Measurements from ENCODE around the gene SMU1. TPM values are rescaled to one million over a fixed set of nuclear protein-coding genes. Genes with fewer than 3 reads are reported as not detected.

Gene SMU1
- total RNA-seq, 4 donors from 2014 or later, result 14.6 to 23.5 (median 17.2) TPM

DNA sequence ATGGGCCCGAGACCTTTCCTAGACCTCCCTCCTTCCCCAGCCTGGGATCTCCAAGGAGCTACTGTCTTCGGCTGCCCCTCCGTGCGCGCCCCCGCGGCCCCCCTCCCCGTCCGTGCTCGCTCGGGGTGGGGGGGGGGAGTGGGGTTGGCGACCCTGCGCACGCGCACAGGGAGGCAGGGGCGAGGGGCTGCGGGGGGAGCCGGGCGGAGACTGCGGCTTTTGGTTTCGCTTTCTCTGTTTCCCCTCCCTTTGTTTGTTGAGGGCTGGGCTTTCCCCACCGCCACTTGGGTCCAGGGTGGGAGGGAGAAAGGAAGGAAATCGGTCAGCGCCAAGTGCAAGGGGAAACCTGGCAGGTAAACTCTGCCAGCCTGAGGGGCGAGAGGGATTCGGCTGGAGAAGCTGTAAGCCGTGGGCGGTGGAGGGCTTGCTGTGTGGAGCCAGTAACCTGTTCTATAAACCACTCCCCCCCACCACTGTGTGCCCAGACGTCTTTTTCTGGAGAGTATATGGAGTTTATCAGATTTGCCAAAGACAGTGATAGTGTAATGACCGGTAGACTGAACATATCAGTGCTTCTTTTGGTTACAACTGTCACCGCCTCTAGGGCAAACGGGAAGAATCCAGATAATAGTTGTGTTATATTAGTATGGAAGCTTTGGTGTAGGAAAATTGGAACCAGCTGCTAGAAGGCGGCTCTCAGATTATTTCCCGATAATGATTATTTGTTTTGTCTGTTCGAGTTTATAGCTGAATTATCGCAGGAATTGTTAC is 50.7 kb downstream of the SMU1 start:
- DNase-seq (ENCODE audit: low spot score) (no peak), ATAC-seq (ENCODE audit: low FRiP score) (peak; percentile 39)
- TF ChIP-seq, protein P1, sequence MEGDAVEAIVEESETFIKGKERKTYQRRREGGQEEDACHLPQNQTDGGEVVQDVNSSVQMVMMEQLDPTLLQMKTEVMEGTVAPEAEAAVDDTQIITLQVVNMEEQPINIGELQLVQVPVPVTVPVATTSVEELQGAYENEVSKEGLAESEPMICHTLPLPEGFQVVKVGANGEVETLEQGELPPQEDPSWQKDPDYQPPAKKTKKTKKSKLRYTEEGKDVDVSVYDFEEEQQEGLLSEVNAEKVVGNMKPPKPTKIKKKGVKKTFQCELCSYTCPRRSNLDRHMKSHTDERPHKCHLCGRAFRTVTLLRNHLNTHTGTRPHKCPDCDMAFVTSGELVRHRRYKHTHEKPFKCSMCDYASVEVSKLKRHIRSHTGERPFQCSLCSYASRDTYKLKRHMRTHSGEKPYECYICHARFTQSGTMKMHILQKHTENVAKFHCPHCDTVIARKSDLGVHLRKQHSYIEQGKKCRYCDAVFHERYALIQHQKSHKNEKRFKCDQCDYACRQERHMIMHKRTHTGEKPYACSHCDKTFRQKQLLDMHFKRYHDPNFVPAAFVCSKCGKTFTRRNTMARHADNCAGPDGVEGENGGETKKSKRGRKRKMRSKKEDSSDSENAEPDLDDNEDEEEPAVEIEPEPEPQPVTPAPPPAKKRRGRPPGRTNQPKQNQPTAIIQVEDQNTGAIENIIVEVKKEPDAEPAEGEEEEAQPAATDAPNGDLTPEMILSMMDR (IDR thresholded peaks at IDR 0.05), result no peak

DNA sequence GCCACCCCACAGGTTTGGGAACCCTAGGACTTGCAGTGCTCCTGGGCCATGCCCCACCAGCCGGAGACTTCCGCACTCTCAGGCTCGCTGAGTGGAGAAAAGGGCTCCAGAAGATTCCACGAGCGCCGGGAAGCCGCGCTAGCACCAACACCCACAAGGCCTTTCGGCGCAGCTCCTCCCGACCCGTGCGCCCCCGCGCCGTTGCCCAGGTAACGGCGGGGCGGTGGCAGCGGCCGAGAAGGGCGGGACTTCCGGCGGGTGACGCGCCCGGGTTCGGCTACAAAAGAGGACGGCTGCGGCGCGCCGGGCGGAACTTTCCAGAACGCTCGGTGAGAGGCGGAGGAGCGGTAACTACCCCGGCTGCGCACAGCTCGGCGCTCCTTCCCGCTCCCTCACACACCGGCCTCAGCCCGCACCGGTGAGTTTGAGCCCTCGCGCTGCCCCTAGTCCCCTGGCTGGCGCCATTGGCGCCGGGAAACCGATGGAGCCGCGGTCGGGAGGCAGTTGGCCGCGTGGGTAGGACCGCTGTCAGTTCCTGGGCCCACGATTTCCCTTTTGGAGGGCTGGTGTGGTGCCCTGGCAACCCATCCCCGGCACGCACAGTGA is 51.4 kb downstream of the SMU1 start, which contains the start of gene DNAJA1:
Gene DNAJA1 (plus strand): TSS at position 308 of the 606 bp plus-strand sequence. CDS start 1,212 bp downstream, outside the sequence.
- DNase-seq (ENCODE audit: low spot score) (peak; percentile 82), ATAC-seq (ENCODE audit: low FRiP score) (peak; percentile 93)
- TF ChIP-seq, protein P1 (IDR thresholded peaks at IDR 0.05), result no peak

DNA sequence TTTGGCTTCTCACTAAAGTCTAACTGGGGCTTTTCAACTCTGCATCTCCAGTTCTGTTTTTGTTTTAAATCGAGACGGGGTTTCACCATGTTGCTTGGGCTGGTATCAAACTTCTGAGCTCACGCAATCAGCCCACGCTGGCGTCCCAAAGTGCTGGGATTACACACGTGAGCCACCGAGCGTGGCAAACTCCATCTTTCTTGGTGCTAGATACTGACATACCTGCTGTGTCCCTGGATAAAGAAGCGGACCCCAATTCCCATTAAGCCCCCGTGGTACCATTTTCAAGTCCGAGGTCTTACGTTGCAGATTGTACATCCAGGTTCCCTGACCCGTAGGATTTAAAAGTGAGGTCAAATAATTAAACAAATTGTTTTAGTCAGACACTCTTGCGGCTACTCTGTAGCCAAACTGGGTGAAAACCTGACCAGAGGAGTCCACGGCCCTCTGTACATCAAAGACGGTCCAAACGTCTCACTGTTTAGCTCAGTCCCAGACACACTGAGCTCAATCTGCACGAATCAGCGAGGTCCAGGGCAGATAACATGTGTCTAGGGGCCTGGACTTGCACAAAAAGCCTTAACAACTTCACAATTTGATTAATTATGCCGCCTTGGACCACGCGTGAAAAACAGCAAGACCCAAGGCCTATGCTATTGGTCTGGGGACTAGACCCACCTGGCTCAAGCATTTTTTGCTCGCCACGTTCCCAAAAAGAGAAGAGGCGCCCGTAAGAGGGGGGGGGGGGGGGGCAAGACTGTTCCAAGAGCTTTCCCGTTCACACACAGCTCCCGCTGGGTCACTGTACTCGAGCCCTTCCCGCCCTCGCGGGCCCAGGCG is 52.1 kb downstream of the SMU1 start:
- TF ChIP-seq, protein P1 (IDR thresholded peaks at IDR 0.05), result no peak
- peak; percentile 11 for ATAC-seq (ENCODE audit: low FRiP score)
- no peak for DNase-seq (ENCODE audit: low spot score)

DNA sequence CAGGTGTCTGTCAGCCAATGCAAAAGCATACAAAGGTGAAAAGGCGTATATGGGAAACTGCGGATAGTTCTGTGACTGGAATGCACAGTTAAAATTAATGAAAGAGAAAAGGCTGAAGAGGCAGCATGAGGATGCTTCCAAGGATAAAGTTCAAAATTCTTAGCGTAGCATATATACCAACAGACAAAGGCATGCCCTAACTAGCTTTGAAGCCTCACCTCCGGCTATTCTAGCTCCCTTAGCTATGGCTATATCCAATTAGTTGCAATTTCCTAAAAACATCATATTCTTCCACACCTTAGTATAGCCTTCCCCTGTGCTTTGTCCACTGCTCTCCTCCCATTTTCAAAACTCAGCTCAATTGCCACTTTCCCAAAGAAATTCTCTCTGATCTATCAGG is 52.8 kb downstream of the SMU1 start:
- TF ChIP-seq, protein P1 (IDR thresholded peaks at IDR 0.05), result no peak
- DNase-seq (ENCODE audit: low spot score) (no peak), ATAC-seq (ENCODE audit: low FRiP score) (no peak)

DNA sequence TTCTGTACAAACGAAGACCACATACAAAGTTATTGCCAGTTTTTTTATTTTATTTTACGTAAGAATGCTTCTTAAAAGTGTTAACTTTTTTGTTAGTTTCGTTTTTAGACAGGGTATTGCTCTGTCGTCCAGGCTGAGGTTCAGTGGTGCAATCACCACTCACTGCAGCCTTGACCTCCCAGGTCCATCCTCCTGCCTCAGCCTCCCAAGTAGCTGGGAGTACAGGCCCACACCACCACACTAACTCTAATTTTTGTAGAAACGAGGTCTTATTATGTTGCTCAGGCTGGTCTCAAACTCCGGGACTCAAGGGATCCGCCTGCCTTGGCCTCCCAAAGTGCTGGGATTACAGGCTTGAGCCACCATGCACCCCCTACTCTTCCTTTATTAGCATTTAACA is 53.7 kb downstream of the SMU1 start:
- DNase-seq (ENCODE audit: low spot score) (no peak), ATAC-seq (ENCODE audit: low FRiP score) (no peak)
- TF ChIP-seq, protein P1 (IDR thresholded peaks at IDR 0.05), result no peak

DNA sequence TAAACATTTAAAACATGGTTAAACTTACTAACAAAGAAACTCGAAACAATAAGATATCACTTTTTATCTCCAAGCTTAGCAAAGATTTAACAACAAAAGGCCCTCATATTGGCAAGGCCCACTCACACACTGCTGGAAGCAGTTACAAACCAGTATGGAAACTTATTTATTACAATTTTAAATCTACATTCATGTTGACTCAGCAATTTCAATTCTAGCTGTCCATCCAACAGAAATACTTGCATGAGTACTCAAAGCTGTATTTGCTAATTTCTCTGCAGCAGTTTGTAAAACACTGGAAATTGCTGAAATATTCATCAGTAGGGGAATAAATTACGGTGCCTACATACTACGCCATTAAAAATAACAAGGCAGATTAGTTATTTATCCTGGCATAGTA is 54.2 kb downstream of the SMU1 start:
- DNase-seq (ENCODE audit: low spot score), result no peak
- ATAC-seq (ENCODE audit: low FRiP score), result no peak
- TF ChIP-seq, protein P1 (IDR thresholded peaks at IDR 0.05), result no peak
